Activated B cell treated with CpG ODN at 0.5 μM for 24 hours (primary cell): ENCODE results near the gene EXTL1. TPM values are rescaled to one million over a fixed set of nuclear protein-coding genes. Genes with fewer than 3 reads are reported as not detected.

Source experiments
- ATAC-seq: fragments of 200-7000 bp; cut with Tn5 transposase; one replicate; pipeline ENCODE4 v1.10.0; 2021; ENCODE audit warnings: low read depth, mild to moderate bottlenecking, moderate library complexity
- CTCF ChIA-PET: fragments of 350-600 bp; sonication (Branson Sonifier 250); formaldehyde crosslinking; loops from one replicate; lab custom pipeline; 2021; ENCODE audit warnings: antibody characterized with exemption; lab: Charles Lee
- POLR2A ChIA-PET: fragments of 350-600 bp; sonication (Branson Sonifier 250); formaldehyde crosslinking; loops from one replicate; lab custom pipeline; 2021; ENCODE audit warnings: antibody characterized with exemption; lab: Charles Lee
- DNase-seq: peaks from one replicate; pipeline ENCODE4 v3.0.0; 2022
- H3K27ac Mint-ChIP-seq: one replicate; pipeline ENCODE4 v1.8.0; 2020; ENCODE audit warnings: mixed read lengths
- H3K27me3 Mint-ChIP-seq: one replicate; pipeline ENCODE4 v1.8.0; 2021; ENCODE audit warnings: mixed read lengths
- H3K36me3 Mint-ChIP-seq: one replicate; pipeline ENCODE4 v1.8.0; 2021; ENCODE audit warnings: low read depth, mixed read lengths
- H3K4me1 Mint-ChIP-seq: one replicate; pipeline ENCODE4 v1.8.0; 2021; ENCODE audit warnings: mixed read lengths
- H3K4me3 Mint-ChIP-seq: one replicate; pipeline ENCODE4 v1.8.0; 2020; ENCODE audit warnings: mild to moderate bottlenecking, mixed read lengths
- H3K9me3 Mint-ChIP-seq: one replicate; pipeline ENCODE4 v1.8.0; 2020; ENCODE audit warnings: mixed read lengths
- CTCF ChIP-seq: fragments of 200-600 bp; IDR thresholded peaks from one replicate; pipeline ENCODE4 v1.8.0; 2022; ENCODE audit warnings: antibody characterized with exemption, mild to moderate bottlenecking
- intact Hi-C: fragments of 100-400 bp; cut with micrococcal nuclease; formaldehyde crosslinking; loops from one replicate; pipeline ENCODE4 v1.15.1; 2024
- total RNA-seq: library from RNA; stranded (reverse); gene quantifications from 2 replicates; pipeline ENCODE4 v1.2.3, GENCODE V29; 2022

EXTL1 gene
- total RNA-seq, 1 donor from 2014 or later: not detected

- no peak overlapping the region for H3K27ac Mint-ChIP-seq
- POLR2A ChIA-PET: no interaction called here
- ATAC-seq: no peak
- no peaks in the 10 kb centered on the region for H3K4me1 Mint-ChIP-seq
- no peaks in the 10 kb centered on the region for H3K9me3 Mint-ChIP-seq
- H3K27me3 Mint-ChIP-seq: peaks cover 19% of the 10 kb centered on the region
- no peak overlapping the region for H3K4me3 Mint-ChIP-seq
- intact Hi-C loops: no loop called here
- CTCF ChIA-PET: no interaction called here
- DNase-seq: no peak
- H3K36me3 Mint-ChIP-seq: no peaks in the 10 kb centered on the region
- TF ChIP-seq CTCF: no peak
Measured at GRCh38 chr1:26084844-26085243, 63.3 kb downstream of the EXTL1 start.

Other genes with a start within 250 kb of the EXTL1 start
- gene SELENON, start 221.6 kb upstream of the EXTL1 start, total RNA-seq: 13.5 and 15.1 TPM in 2 replicates
- gene MTFR1L, start 201.8 kb upstream of the EXTL1 start, total RNA-seq: 34.6 and 35.3 TPM in 2 replicates
- gene AUNIP, start 162.3 kb upstream of the EXTL1 start, total RNA-seq: 0.42 and 0.64 TPM in 2 replicates
- gene PAQR7, start 146.1 kb upstream of the EXTL1 start, total RNA-seq: 3.7 and 4.6 TPM in 2 replicates
- gene STMN1, start 115.4 kb upstream of the EXTL1 start, total RNA-seq: 24.8 and 25.6 TPM in 2 replicates
- gene PAFAH2, start 23.7 kb upstream of the EXTL1 start, total RNA-seq: 5.4 and 9.2 TPM in 2 replicates
- not detected in 2 replicates for gene SLC30A2, start 24.3 kb downstream of the EXTL1 start, total RNA-seq
- gene TRIM63, start 45.9 kb downstream of the EXTL1 start, total RNA-seq: not detected in 2 replicates
- gene PDIK1L, start 90.0 kb downstream of the EXTL1 start, total RNA-seq: 9.4 and 10.5 TPM in 2 replicates
- gene FAM110D, start 137.3 kb downstream of the EXTL1 start, total RNA-seq: not detected in 2 replicates
- gene C1orf232, start 147.2 kb downstream of the EXTL1 start, total RNA-seq: not detected in 2 replicates
- gene ZNF593, start 148.1 kb downstream of the EXTL1 start, total RNA-seq: 36.0 and 37.1 TPM in 2 replicates
- not detected in 2 replicates for gene ZNF593OS, start 150.1 kb downstream of the EXTL1 start, total RNA-seq
- 2.7 and 4.8 TPM in 2 replicates for gene CNKSR1, start 155.7 kb downstream of the EXTL1 start, total RNA-seq
- not detected in 2 replicates for gene CATSPER4, start 168.8 kb downstream of the EXTL1 start, total RNA-seq
- 13.8 and 16.4 TPM in 2 replicates for gene CEP85, start 212.4 kb downstream of the EXTL1 start, total RNA-seq